DMS53 (cell line): ENCODE measurements around the gene ABO.
"Not testable (repeated sequence)": the region's sequence is repeated elsewhere in the genome, so short reads cannot be mapped to it uniquely, and the experiment has no call there.

ENCODE experiments used
- DNase-seq: peaks from one replicate; lab custom pipeline; 2025; lab: John Stamatoyannopoulos, UW

Gene ABO

GRCh38 chr9:133225171-133226011 lies 49.6 kb downstream of the ABO start:
- no peak for DNase-seq

GRCh38 chr9:133224762-133225161 lies 50.2 kb downstream of the ABO start:
- DNase-seq: no peak

GRCh38 chr9:133223159-133223756 lies 51.7 kb downstream of the ABO start:
- not testable (repeated sequence) for DNase-seq

- DNase-seq: not testable (repeated sequence)
Measured at GRCh38 chr9:133221994-133222393, 53.0 kb downstream of the ABO start.

GRCh38 chr9:133221177-133221809 lies 53.7 kb downstream of the ABO start:
- no peak for DNase-seq

- not testable (repeated sequence) for DNase-seq
Measured at GRCh38 chr9:133218049-133218975, 56.7 kb downstream of the ABO start.

GRCh38 chr9:133217333-133217988 lies 57.5 kb downstream of the ABO start:
- DNase-seq: not testable (repeated sequence)

GRCh38 chr9:133214276-133214675 lies 60.7 kb downstream of the ABO start:
- peak; percentile 46 for DNase-seq

GRCh38 chr9:133210609-133211008 lies 64.4 kb downstream of the ABO start:
- DNase-seq: no peak

- no peak for DNase-seq
Measured at GRCh38 chr9:133210202-133210532, 64.8 kb downstream of the ABO start.

DNA sequence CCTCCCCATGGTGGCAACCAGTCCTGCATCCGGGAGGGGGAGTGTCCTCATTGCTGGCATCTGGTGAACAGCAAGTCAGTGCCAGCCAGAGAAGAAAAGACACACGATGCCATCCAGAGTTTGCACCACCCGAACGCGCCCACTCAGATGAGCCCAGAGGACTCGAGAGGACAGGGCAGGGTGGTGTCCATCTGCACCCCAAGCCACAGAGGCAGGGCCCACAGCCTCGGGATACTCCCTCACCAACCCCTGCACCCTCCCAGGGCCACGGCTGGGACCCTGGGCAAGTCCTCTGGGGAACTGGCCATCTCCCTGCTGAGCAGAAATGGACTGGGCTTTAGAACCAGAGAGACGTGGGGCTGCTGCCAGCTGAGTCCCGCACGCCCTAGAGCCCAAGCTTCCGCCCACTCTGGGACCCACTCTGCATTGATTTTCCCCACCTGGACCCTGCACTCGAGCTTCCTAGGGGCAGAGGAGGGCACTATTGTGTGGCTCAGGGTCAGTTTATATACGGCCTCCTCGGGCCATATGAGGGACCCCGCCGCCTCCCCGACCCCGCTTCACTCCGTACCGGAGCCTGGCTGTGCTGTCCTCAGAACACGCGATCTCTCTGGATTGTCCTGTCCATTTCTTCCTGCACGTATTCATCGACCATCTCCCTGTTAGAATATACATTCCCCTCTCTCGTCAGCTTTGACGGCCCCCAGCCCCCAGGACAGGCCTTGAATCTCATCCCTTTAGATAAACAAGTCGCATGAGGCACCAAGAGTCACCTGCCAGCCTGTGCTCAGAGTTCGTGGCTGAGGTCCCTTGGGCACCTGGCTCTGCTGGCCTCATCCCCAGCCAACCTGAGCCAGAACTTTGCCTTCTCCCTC lies 65.4 kb downstream of the ABO start:
- DNase-seq: not testable (repeated sequence)

GRCh38 chr9:133208880-133209300 lies 66.1 kb downstream of the ABO start, which contains the start of gene OBP2B:
TSS of gene OBP2B (minus strand) at chr9:133209250. CDS start at chr9:133209199, 51 bp downstream.
- not testable (repeated sequence) for DNase-seq

DNA sequence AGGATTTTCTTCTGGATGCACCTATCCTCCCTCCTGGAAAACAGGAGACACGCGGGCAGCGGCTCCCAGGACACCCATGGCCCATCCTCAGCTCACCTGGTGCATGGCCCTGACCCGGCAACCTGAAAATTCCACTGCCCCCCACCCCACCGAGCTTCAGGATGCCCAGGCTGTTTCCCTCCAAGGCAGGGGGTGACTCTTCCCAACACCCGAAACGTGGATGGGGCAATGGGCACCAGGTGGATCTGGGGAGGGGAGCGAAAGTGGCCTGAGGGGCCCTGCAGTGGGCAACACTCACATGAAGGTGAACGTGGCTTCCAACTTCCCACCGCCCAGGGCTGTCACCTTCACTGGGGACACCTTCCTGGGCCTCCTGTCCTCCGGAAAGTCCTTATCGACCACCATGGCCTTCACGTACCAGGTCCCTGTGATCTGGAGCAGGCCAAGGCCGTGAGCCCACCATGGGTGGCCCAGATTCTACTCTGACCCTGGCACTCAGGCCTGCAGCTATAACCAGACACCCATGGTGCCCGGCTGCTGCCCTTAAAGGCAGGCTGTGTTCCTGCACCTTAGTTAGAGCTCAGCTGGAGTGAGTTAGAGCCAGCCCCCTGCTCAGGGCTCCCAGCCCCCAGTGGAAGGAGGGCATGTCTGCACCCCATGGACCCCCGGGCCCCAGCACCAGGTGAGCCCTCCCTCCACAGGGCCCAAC lies 66.7 kb downstream of the ABO start:
- DNase-seq: not testable (repeated sequence)

GRCh38 chr9:133207540-133208170 lies 67.3 kb downstream of the ABO start:
- no peak for DNase-seq

GRCh38 chr9:133207021-133207531 lies 67.9 kb downstream of the ABO start:
- no peak for DNase-seq

- DNase-seq: no peak
Measured at GRCh38 chr9:133205996-133206931, 68.7 kb downstream of the ABO start.

GRCh38 chr9:133205481-133205887 lies 69.5 kb downstream of the ABO start:
- DNase-seq: not testable (repeated sequence)
